Small intestine (tissue), 16 donors: ENCODE measurements around the gene NIPSNAP2. TPM values are rescaled to one million over a fixed set of nuclear protein-coding genes. Genes with fewer than 3 reads are reported as not detected.
A peak's percentile ranks its signal among the peaks of the same experiment; 100 is the strongest.

Experiments used
- DNase-seq, 2 donors: peaks; one replicate each; pipeline versions ENCODE4 v3.0.0 to v3.0.0-alpha.2; 2013
- FAIRE-seq: peaks from 2 replicates; lab custom pipeline; 2012; peaks lifted over from hg19 to GRCh38; lab: Jason Lieb, UNC
- H3K27ac ChIP-seq, 3 donors: one replicate each; pipeline ENCODE4 v1.5.1; 2013; ENCODE audit warnings: low read length in 2 of 3, mild to moderate bottlenecking in 2 of 3, control low read depth in 1 of 3, inconsistent platforms in 1 of 3, low read depth in 1 of 3, moderate library complexity in 1 of 3
- H3K27me3 ChIP-seq, 3 donors: one replicate each; pipeline ENCODE4 v1.6.1; 2013; ENCODE audit warnings: low read length in 3 of 3, inconsistent platforms in 1 of 3; ENCODE audit not compliant: control insufficient read depth in 3 of 3, insufficient read depth in 3 of 3
- H3K36me3 ChIP-seq, 3 donors: one replicate each; pipeline ENCODE4 v1.6.1; 2013; ENCODE audit warnings: low read length in 3 of 3, inconsistent platforms in 1 of 3, low read depth in 1 of 3, mild to moderate bottlenecking in 1 of 3, moderate library complexity in 1 of 3; ENCODE audit not compliant: control insufficient read depth in 3 of 3, insufficient read depth in 2 of 3
- H3K4me1 ChIP-seq, 3 donors: one replicate each; pipeline ENCODE4 v1.6.1; 2013; ENCODE audit warnings: low read length in 2 of 3, inconsistent platforms in 1 of 3, low read depth in 1 of 3, mild to moderate bottlenecking in 1 of 3, moderate library complexity in 1 of 3; ENCODE audit not compliant: control insufficient read depth in 3 of 3, insufficient read depth in 2 of 3
- H3K4me3 ChIP-seq, 3 donors: one replicate each; pipeline ENCODE4 v1.5.1; 2013; ENCODE audit warnings: low read length in 3 of 3, control low read depth in 1 of 3, inconsistent platforms in 1 of 3, low read depth in 1 of 3, mild to moderate bottlenecking in 1 of 3, moderate library complexity in 1 of 3
- H3K9me3 ChIP-seq, 2 donors: one replicate each; pipeline ENCODE4 v1.6.1; 2013; ENCODE audit warnings: low read depth in 1 of 2, low read length in 1 of 2; ENCODE audit not compliant: control insufficient read depth in 2 of 2, insufficient read depth in 1 of 2
- WGBS, 3 donors: extraction: QIAGEN DNeasy Blood & Tissue Kit; methylation state at CpG; one replicate each; pipeline ENCODE4 v1.1.7; 2013; 5-methylcytosine and 5-hydroxymethylcytosine counted together
- long read RNA-seq, 10 donors: transcript quantifications; one replicate each; lab custom pipeline, GENCODE V29; 2026
- polyA plus RNA-seq, 4 donors: library from polyadenylated mRNA; stranded (reverse) in 3 of 4; unstranded in 1 of 4; fragments of 200-250 nt in 3 of 4; fragments of 120-200 nt in 1 of 4; gene quantifications; one replicate each; pipeline versions ENCODE4 v1.2.1 to v1.2.3, GENCODE V29; 2013
- donor health status: healthy with polysubstance abuse.
- donor health status: control.
- donor health status: control.
- donor health status: Bipolar disorder and iron deficiency.
- donor health status: healthy.

NIPSNAP2 gene
- polyA plus RNA-seq, result 10 to 100 TPM; 28.2 to 52.8 (median 40.9) TPM
- long read RNA-seq, donor 1, transcript NIPSNAP2-201 (10 exons, 1,999 nt), result major isoform, 25 of 122 reads
- long read RNA-seq, donor 1, partial matches to known transcripts, result 97 of 122 reads
- long read RNA-seq, donor 1, other reads (novel, unspliced or antisense), result 0 of 122 reads
- long read RNA-seq, donor 2, transcript NIPSNAP2-201 (10 exons, 1,999 nt), result major isoform, 6 of 6 reads
- long read RNA-seq, donor 2, partial matches to known transcripts, result 0 of 6 reads
- long read RNA-seq, donor 2, other reads (novel, unspliced or antisense), result 0 of 6 reads
- long read RNA-seq, donor 3, transcript NIPSNAP2-201 (10 exons, 1,999 nt), result major isoform, 9 of 21 reads
- long read RNA-seq, donor 3, partial matches to known transcripts, result 12 of 21 reads
- long read RNA-seq, donor 3, other reads (novel, unspliced or antisense), result 0 of 21 reads
- long read RNA-seq, donor 4, result 0 reads
- long read RNA-seq, donor 5, full-length matches to known transcripts, result 5 of 5 reads
- long read RNA-seq, donor 5, partial matches to known transcripts, result 0 of 5 reads
- long read RNA-seq, donor 5, other reads (novel, unspliced or antisense), result 0 of 5 reads
- long read RNA-seq, donor 6, transcript NIPSNAP2-201 (10 exons, 1,999 nt), result major isoform, 5 of 16 reads
- long read RNA-seq, donor 6, partial matches to known transcripts, result 11 of 16 reads
- long read RNA-seq, donor 6, other reads (novel, unspliced or antisense), result 0 of 16 reads
- long read RNA-seq, donor 7, full-length matches to known transcripts, result 123 of 403 reads
- long read RNA-seq, donor 7, partial matches to known transcripts, result 273 of 403 reads
- long read RNA-seq, donor 7, other reads (novel, unspliced or antisense), result 7 of 403 reads
- long read RNA-seq, donor 8, transcript NIPSNAP2-201 (10 exons, 1,999 nt), result major isoform, 5 of 5 reads
- long read RNA-seq, donor 8, partial matches to known transcripts, result 0 of 5 reads
- long read RNA-seq, donor 8, other reads (novel, unspliced or antisense), result 0 of 5 reads
- long read RNA-seq, donor 9, transcript NIPSNAP2-201 (10 exons, 1,999 nt), result major isoform, 6 of 6 reads
- long read RNA-seq, donor 9, partial matches to known transcripts, result 0 of 6 reads
- long read RNA-seq, donor 9, other reads (novel, unspliced or antisense), result 0 of 6 reads
- long read RNA-seq, donor 10, full-length matches to known transcripts, result 26 of 41 reads
- long read RNA-seq, donor 10, partial matches to known transcripts, result 15 of 41 reads
- long read RNA-seq, donor 10, other reads (novel, unspliced or antisense), result 0 of 41 reads

GRCh38 chr7:55964261-55965099 is at the start of gene NIPSNAP2:
Gene NIPSNAP2, plus strand, starts transcription at chr7:55964585. Its CDS starts 25 bp downstream, at chr7:55964610.
- H3K27me3 ChIP-seq, result no peaks in the 10 kb centered on the region
- peaks cover 0 to 19% (median 0%) of the 10 kb centered on the region in 3 donors for H3K36me3 ChIP-seq
- no peaks in the 10 kb centered on the region for H3K9me3 ChIP-seq
- no peaks in the 10 kb centered on the region for H3K4me1 ChIP-seq
- 0 to 1% (median 1%) methylated on average over 50 to 105 of the region's 105 CpGs for WGBS, 3 donors
- DNase-seq (peak; percentile 84 to 91), FAIRE-seq (no peak)
- H3K4me3 ChIP-seq, result peak within 1 kb of the TSS; percentile 65 to 75 (median 73)
- peak within 1 kb of the TSS; percentile 94 to 98 (median 96) for H3K27ac ChIP-seq

- H3K4me3 ChIP-seq, result no peak overlapping the region
- H3K36me3 ChIP-seq, result peaks cover 0 to 7% (median 2%) of the 10 kb centered on the region in 3 donors
- H3K9me3 ChIP-seq, result no peaks in the 10 kb centered on the region
- H3K4me1 ChIP-seq, result no peaks in the 10 kb centered on the region
- WGBS, 3 donors, result 90 to 100% (median 98%) methylated on average over 1 of the region's 1 CpG
- DNase-seq (no peak), FAIRE-seq (no peak)
- H3K27me3 ChIP-seq, result no peaks in the 10 kb centered on the region
- no peak overlapping the region for H3K27ac ChIP-seq
Observed at GRCh38 chr7:55917771-55918170, 46.6 kb upstream of the NIPSNAP2 start.

DNA sequence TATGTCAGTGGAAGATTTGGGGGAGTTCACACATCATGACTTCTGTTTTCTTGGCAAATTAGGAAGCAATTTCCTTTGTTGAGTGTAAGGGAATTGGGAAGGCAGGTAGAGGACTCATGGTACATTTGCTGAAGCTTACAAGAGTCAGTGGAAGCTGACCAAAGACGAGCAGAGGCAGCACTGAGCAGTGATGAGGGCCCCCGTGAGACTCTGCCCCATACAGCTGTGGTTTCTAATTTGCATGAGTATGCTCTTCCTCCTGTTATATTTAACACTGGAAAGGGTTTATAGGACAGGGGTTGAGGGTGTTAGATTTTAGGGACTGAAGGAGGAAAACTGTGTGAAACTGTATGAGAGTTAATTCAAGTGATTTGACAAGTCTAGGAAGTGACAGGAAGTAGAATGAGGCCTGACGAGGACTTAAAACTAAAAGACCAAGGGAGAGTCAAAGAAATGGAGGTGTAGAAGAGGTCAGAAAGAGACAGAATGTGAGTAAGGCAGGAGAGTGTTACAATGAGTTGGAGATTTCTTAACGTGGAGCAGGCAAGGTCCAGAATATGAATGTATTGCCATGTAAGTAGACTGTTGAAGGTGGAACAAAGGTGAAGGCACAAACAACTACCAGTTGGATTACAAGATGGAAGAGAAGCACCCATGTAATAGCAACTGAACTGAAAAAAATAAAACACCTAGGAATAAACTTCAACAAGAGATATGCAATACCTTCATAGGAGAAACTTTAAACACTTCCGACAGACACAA is 36.2 kb upstream of the NIPSNAP2 start:
- 88 to 97% (median 95%) methylated on average over 5 of the region's 5 CpGs for WGBS, 3 donors
- Histone ChIP-seq H3K4me1 (no peaks in the 10 kb centered on the region), H3K9me3 (peaks cover 0 to 11% of the 10 kb centered on the region in 2 donors), H3K4me3 (no peak overlapping the region), H3K27me3 (no peaks in the 10 kb centered on the region), H3K27ac (no peak overlapping the region), H3K36me3 (peaks cover 0 to 3% (median 3%) of the 10 kb centered on the region in 3 donors)
- DNase-seq (no peak), FAIRE-seq (no peak)

DNA sequence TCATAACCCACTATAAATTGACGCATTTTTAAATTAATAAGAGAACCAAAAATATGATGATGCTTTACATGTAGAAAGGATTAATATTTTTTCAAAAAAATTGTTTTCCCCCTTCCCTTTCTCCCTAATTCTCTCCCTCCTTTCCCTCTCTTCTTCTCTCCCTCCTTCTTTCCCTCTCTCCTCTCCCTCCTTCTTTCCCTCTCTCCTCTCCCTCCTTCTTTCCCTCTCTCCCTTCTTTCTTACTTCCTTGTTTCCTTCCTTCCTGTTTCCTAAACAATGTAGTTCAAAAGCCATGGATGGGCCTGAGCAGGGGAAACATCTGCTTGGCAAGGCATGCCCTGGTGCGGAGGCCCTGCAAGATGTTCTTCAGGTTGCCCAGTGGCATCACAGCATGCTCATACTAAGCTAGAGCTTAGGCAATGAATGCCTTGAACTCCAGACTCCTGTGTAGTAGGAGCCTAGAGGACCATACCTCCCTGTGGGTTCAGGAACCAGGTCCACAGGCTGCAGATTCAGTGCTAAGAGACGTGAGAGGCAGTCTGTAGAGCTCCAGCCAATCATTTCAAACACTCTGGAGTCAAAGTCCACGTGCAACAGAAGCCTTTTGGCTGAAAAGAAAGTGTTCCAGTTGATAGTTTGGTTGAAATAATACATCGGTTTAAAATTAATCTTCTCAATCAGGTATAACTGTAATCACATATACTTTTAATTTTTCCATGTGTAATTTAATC is 32.8 kb upstream of the NIPSNAP2 start:
- Histone ChIP-seq H3K27ac (no peak overlapping the region), H3K4me3 (no peak overlapping the region)
- 72 to 86% (median 73%) methylated on average over 5 of the region's 5 CpGs for WGBS, 3 donors

DNA sequence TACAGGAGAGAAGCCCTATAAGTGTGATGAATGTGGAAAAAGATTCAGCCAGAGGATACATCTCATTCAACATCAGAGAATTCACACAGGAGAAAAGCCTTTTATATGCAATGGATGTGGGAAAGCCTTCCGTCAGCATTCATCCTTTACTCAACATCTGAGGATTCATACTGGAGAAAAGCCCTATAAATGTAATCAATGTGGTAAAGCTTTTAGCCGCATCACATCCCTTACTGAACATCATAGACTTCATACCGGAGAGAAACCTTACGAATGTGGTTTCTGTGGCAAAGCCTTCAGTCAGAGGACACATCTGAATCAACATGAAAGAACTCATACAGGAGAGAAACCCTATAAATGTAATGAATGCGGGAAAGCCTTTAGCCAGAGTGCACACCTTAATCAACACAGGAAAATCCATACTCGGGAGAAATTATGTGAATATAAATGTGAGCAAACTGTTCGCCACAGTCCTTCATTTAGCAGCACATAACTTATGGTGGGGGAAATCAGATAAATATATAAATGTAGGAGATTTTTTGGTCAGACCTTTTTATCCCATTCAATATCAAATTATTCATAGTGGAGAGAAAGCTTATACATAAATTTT is 24.8 kb upstream of the NIPSNAP2 start:
- Histone ChIP-seq H3K4me3 (no peak overlapping the region), H3K27me3 (no peaks in the 10 kb centered on the region), H3K4me1 (no peaks in the 10 kb centered on the region), H3K9me3 (peaks cover 5 to 39% of the 10 kb centered on the region in 2 donors), H3K27ac (no peak overlapping the region), H3K36me3 (peaks cover 0 to 3% (median 0%) of the 10 kb centered on the region in 3 donors)
- no peak for DNase-seq
- FAIRE-seq, result no peak
- 86 to 89% (median 87%) methylated on average over 7 of the region's 7 CpGs for WGBS, 3 donors

More for the DNA sequence above, 32.8 kb upstream of the NIPSNAP2 start:
- H3K9me3 ChIP-seq, result peaks cover 0 to 15% of the 10 kb centered on the region in 2 donors
- H3K36me3 ChIP-seq, result peaks cover 0 to 6% (median 0%) of the 10 kb centered on the region in 3 donors
- no peaks in the 10 kb centered on the region for H3K27me3 ChIP-seq
- DNase-seq (no peak), FAIRE-seq (no peak)
- no peaks in the 10 kb centered on the region for H3K4me1 ChIP-seq

DNA sequence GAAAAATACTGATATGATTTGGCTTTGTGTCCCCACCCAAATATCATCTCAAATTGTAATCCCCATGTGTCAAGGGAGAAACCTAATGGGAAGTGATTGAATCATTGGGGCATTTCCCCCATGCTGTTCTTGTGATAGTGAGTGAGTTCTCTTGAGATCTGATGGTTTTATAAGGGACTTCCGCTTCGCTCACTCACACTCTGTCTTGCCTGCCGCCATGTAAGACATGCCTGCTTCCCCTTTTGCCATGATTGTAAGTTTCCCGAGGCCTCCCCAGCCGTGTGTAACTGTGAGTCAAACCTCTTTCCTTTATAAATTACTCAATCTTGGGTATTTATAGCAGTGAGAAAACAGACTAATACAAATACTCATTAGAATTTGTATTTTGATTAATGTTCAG is 17.8 kb upstream of the NIPSNAP2 start:
- Histone ChIP-seq H3K9me3 (peaks cover 0 to 6% of the 10 kb centered on the region in 2 donors), H3K4me3 (no peak overlapping the region), H3K4me1 (no peaks in the 10 kb centered on the region), H3K27ac (no peak overlapping the region), H3K36me3 (no peaks in the 10 kb centered on the region), H3K27me3 (no peaks in the 10 kb centered on the region)
- DNase-seq, result no peak
- 84 to 90% (median 89%) methylated on average over 5 of the region's 5 CpGs for WGBS, 3 donors
- no peak for FAIRE-seq
